Endodermal cell (in vitro differentiated cells): ENCODE measurements around the gene PSMC3IP. TPM values are rescaled to one million over a fixed set of nuclear protein-coding genes. Genes with fewer than 3 reads are reported as not detected.

Source experiments
- DNase-seq: peaks from one replicate; pipeline ENCODE4 v3.0.0-alpha.2; 2017
- H3K27ac ChIP-seq: 2 replicates; pipeline ENCODE4 v1.5.1; 2013; ENCODE audit warnings: mild to moderate bottlenecking, low read depth, low read length, moderate library complexity
- H3K27me3 ChIP-seq: 2 replicates; pipeline ENCODE4 v1.6.1; 2013; ENCODE audit warnings: mild to moderate bottlenecking, low read length, moderate library complexity; ENCODE audit not compliant: insufficient read depth, control insufficient read depth, poor library complexity, severe bottlenecking
- H3K36me3 ChIP-seq: 2 replicates; pipeline ENCODE4 v1.7.0; 2013; ENCODE audit warnings: mild to moderate bottlenecking, low read length, moderate library complexity; ENCODE audit not compliant: control insufficient read depth, insufficient read depth
- H3K4me1 ChIP-seq: one replicate; pipeline ENCODE4 v1.7.0; 2013; ENCODE audit warnings: low read length; ENCODE audit not compliant: control insufficient read depth, insufficient read depth
- H3K4me3 ChIP-seq: 2 replicates; pipeline ENCODE4 v1.5.1; 2013; ENCODE audit warnings: mild to moderate bottlenecking, low read length, moderate library complexity
- H3K9ac ChIP-seq: 2 replicates; pipeline ENCODE4 v1.6.1; 2013; ENCODE audit warnings: mild to moderate bottlenecking, low read length, moderate library complexity; ENCODE audit not compliant: poor library complexity, severe bottlenecking; ENCODE audit errors: extremely low read depth
- H3K9me3 ChIP-seq: 2 replicates; pipeline ENCODE4 v1.6.1; 2013; ENCODE audit warnings: mild to moderate bottlenecking, low read length, moderate library complexity; ENCODE audit not compliant: control insufficient read depth
- H3K27ac Mint-ChIP-seq: 2 replicates; pipeline ENCODE4 v1.8.0; 2020; ENCODE audit warnings: mixed read lengths
- H3K27me3 Mint-ChIP-seq: 2 replicates; pipeline ENCODE4 v1.8.0; 2021; ENCODE audit warnings: mild to moderate bottlenecking, mixed read lengths; ENCODE audit not compliant: insufficient read depth
- H3K36me3 Mint-ChIP-seq: 2 replicates; pipeline ENCODE4 v1.8.0; 2020; ENCODE audit warnings: low read depth, mixed read lengths
- H3K4me1 Mint-ChIP-seq: 2 replicates; pipeline ENCODE4 v1.8.0; 2020; ENCODE audit warnings: mixed read lengths
- H3K4me3 Mint-ChIP-seq: 2 replicates; pipeline ENCODE4 v1.8.0; 2020; ENCODE audit warnings: mild to moderate bottlenecking, moderate library complexity, mixed read lengths
- H3K9me3 Mint-ChIP-seq: 2 replicates; pipeline ENCODE4 v1.8.0; 2020; ENCODE audit warnings: mild to moderate bottlenecking, mixed read lengths
- CTCF ChIP-seq: fragments of 200-600 bp; sonication (generic); conservative IDR thresholded peaks from 2 replicates; pipeline ENCODE4 v1.5.0; 2021; ENCODE audit warnings: antibody characterized with exemption, mild to moderate bottlenecking
- WGBS, 2 experiments: methylation state at CpG; one replicate each; pipeline versions ENCODE4 v1.1.5 to v1.1.7; 2013; ENCODE audit warnings: missing lambda C conversion rate in 2 of 2, mixed read lengths in 1 of 2; ENCODE audit not compliant: insufficient coverage in 1 of 2, insufficient read length in 1 of 2; 5-methylcytosine and 5-hydroxymethylcytosine counted together
- total RNA-seq, 2 donors: library from RNA; stranded (reverse); fragmentation: NEBNext Ultra II Directional in 1 of 2; extraction: Animal tissue kit (Norgen Biotek cat#: 25700) in 1 of 2; gene quantifications; 2 replicates in 1 of 2; 3 replicates in 1 of 2; pipeline ENCODE4 v1.2.1, GENCODE V29; 2021

Gene PSMC3IP
- total RNA-seq, 2 donors from 2014 or later = 27.8 to 38.6 TPM

GRCh38 chr17:42563950-42564349 lies 13.6 kb downstream of the PSMC3IP start:
- Histone ChIP-seq H3K9me3 (no peaks in the 10 kb centered on the region), H3K36me3 (peaks cover 38% of the 10 kb centered on the region), H3K4me1 (peaks cover 4% of the 10 kb centered on the region), H3K9ac (no peak overlapping the region), H3K27me3 (no peaks in the 10 kb centered on the region), H3K27ac (no peak overlapping the region), H3K4me3 (no peak overlapping the region)
- WGBS, 2 experiments = 89 to 93% methylated on average over 3 to 7 of the region's 9 CpGs
- Mint-ChIP-seq H3K36me3 (peaks cover 15% of the 10 kb centered on the region), H3K9me3 (no peaks in the 10 kb centered on the region), H3K27me3 (no peaks in the 10 kb centered on the region), H3K4me3 (peak overlapping the region; percentile 94), H3K27ac (peak overlapping the region; percentile 77), H3K4me1 (peaks cover 25% of the 10 kb centered on the region)
- TF ChIP-seq CTCF = no peak
- no peak for DNase-seq

DNA sequence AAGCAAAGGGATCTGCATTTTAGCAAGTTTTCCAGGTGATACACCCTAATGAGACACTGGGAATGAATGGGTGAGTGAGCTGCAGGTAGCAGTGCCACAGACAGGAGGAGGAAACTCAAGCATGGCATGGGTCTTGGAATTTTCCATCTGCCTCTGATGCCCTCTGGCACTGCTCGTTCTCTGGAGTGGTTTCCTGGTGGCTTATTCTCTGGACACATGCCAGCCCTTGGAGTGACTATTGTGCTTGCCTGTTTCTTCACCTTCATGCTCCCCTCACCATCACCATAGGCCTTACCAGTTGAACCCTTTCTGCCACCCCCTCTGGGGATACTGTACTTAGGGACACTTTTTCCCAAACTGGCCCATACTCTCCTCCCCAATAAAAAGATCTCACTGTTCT lies 14.0 kb downstream of the PSMC3IP start:
- Mint-ChIP-seq H3K27ac (peak overlapping the region; percentile 77), H3K9me3 (no peaks in the 10 kb centered on the region), H3K4me3 (peak overlapping the region; percentile 94), H3K27me3 (no peaks in the 10 kb centered on the region), H3K4me1 (peaks cover 25% of the 10 kb centered on the region), H3K36me3 (peaks cover 11% of the 10 kb centered on the region)
- no peak for TF ChIP-seq CTCF
- Histone ChIP-seq H3K27me3 (no peaks in the 10 kb centered on the region), H3K9me3 (no peaks in the 10 kb centered on the region), H3K4me3 (peak overlapping the region; percentile 85), H3K9ac (no peak overlapping the region), H3K36me3 (peaks cover 34% of the 10 kb centered on the region), H3K27ac (no peak overlapping the region), H3K4me1 (peaks cover 4% of the 10 kb centered on the region)
- DNase-seq = no peak
- WGBS, 2 experiments = 92 to 100% methylated on average over 1 of the region's 1 CpG

GRCh38 chr17:42563143-42563509 lies 14.4 kb downstream of the PSMC3IP start:
- WGBS, 2 experiments = 89 to 98% methylated on average over 12 to 14 of the region's 14 CpGs

More at GRCh38 chr17:42563143-42563509, 14.4 kb downstream of the PSMC3IP start:
- H3K27me3 ChIP-seq = no peaks in the 10 kb centered on the region
- H3K36me3 ChIP-seq = peaks cover 30% of the 10 kb centered on the region
- H3K9ac ChIP-seq = peak overlapping the region; percentile 81
- TF ChIP-seq CTCF = no peak
- peak overlapping the region; percentile 85 for H3K4me3 ChIP-seq
- H3K36me3 Mint-ChIP-seq = peaks cover 11% of the 10 kb centered on the region
- no peaks in the 10 kb centered on the region for H3K9me3 ChIP-seq
- H3K4me1 ChIP-seq = peaks cover 4% of the 10 kb centered on the region
- no peaks in the 10 kb centered on the region for H3K9me3 Mint-ChIP-seq
- no peak overlapping the region for H3K27ac ChIP-seq
- H3K27ac Mint-ChIP-seq = peak overlapping the region; percentile 96
- peak overlapping the region; percentile 94 for H3K4me3 Mint-ChIP-seq
- H3K4me1 Mint-ChIP-seq = peaks cover 25% of the 10 kb centered on the region
- no peaks in the 10 kb centered on the region for H3K27me3 Mint-ChIP-seq
- no peak for DNase-seq
